Measurements from ENCODE around the gene ZNF592.
A peak's percentile ranks its signal among the peaks of the same experiment; 100 is the strongest.

Gene ZNF592

GRCh38 chr15:84833447-84834228 lies 85.2 kb downstream of the ZNF592 start:
- Histone ChIP-seq H3K9ac (ENCODE audit: low read depth in 1 of 2, low read length in 2 of 2) (no peak overlapping the region), H3K4me3 (ENCODE audit: low read length in 2 of 2) (no peak overlapping the region)

GRCh38 chr15:84834229-84834955 lies 86.0 kb downstream of the ZNF592 start:
- H3K9ac ChIP-seq (ENCODE audit: low read depth in 1 of 2, low read length in 2 of 2): no peak overlapping the region
- H3K36me3 ChIP-seq (ENCODE audit: control insufficient read depth in 2 of 2, insufficient read depth in 2 of 2, low read length in 2 of 2): no peaks in the 10 kb centered on the region
- no peak overlapping the region for H3K4me3 ChIP-seq (ENCODE audit: low read length in 2 of 2)
- H3K9me3 ChIP-seq (ENCODE audit: control insufficient read depth in 2 of 2, low read length in 2 of 2): no peaks in the 10 kb centered on the region
- H3K4me1 ChIP-seq (ENCODE audit: control insufficient read depth in 2 of 2, insufficient read depth in 2 of 2, low read length in 2 of 2): no peaks in the 10 kb centered on the region
- no peaks in the 10 kb centered on the region for H3K27me3 ChIP-seq (ENCODE audit: control insufficient read depth in 2 of 2, insufficient read depth in 2 of 2, low read length in 2 of 2)
- no peak overlapping the region for H3K27ac ChIP-seq (ENCODE audit: low read depth in 2 of 2, low read length in 2 of 2)

More at GRCh38 chr15:84833447-84834228, 85.2 kb downstream of the ZNF592 start:
- Histone ChIP-seq H3K9me3 (ENCODE audit: control insufficient read depth in 2 of 2, low read length in 2 of 2) (no peaks in the 10 kb centered on the region), H3K27me3 (ENCODE audit: control insufficient read depth in 2 of 2, insufficient read depth in 2 of 2, low read length in 2 of 2) (no peaks in the 10 kb centered on the region), H3K36me3 (ENCODE audit: control insufficient read depth in 2 of 2, insufficient read depth in 2 of 2, low read length in 2 of 2) (no peaks in the 10 kb centered on the region), H3K27ac (ENCODE audit: low read depth in 2 of 2, low read length in 2 of 2) (no peak overlapping the region), H3K4me1 (ENCODE audit: control insufficient read depth in 2 of 2, insufficient read depth in 2 of 2, low read length in 2 of 2) (no peaks in the 10 kb centered on the region)

GRCh38 chr15:84834969-84835368 lies 86.6 kb downstream of the ZNF592 start:
- Histone ChIP-seq H3K36me3 (ENCODE audit: control insufficient read depth in 2 of 2, insufficient read depth in 2 of 2, low read length in 2 of 2) (no peaks in the 10 kb centered on the region), H3K27me3 (ENCODE audit: control insufficient read depth in 2 of 2, insufficient read depth in 2 of 2, low read length in 2 of 2) (no peaks in the 10 kb centered on the region), H3K4me3 (ENCODE audit: low read length in 2 of 2) (no peak overlapping the region), H3K9me3 (ENCODE audit: control insufficient read depth in 2 of 2, low read length in 2 of 2) (no peaks in the 10 kb centered on the region), H3K4me1 (ENCODE audit: control insufficient read depth in 2 of 2, insufficient read depth in 2 of 2, low read length in 2 of 2) (no peaks in the 10 kb centered on the region), H3K9ac (ENCODE audit: low read depth in 1 of 2, low read length in 2 of 2) (no peak overlapping the region), H3K27ac (ENCODE audit: low read depth in 2 of 2, low read length in 2 of 2) (no peak overlapping the region)

- no peaks in the 10 kb centered on the region for H3K36me3 ChIP-seq (ENCODE audit: control insufficient read depth in 2 of 2, insufficient read depth in 2 of 2, low read length in 2 of 2)
- no peaks in the 10 kb centered on the region for H3K27me3 ChIP-seq (ENCODE audit: control insufficient read depth in 2 of 2, insufficient read depth in 2 of 2, low read length in 2 of 2)
- no peak overlapping the region for H3K4me3 ChIP-seq (ENCODE audit: low read length in 2 of 2)
- H3K4me1 ChIP-seq (ENCODE audit: control insufficient read depth in 2 of 2, insufficient read depth in 2 of 2, low read length in 2 of 2): peaks cover 4 to 6% of the 10 kb centered on the region in 2 donors
- no peaks in the 10 kb centered on the region for H3K9me3 ChIP-seq (ENCODE audit: control insufficient read depth in 2 of 2, low read length in 2 of 2)
- H3K27ac ChIP-seq (ENCODE audit: low read depth in 2 of 2, low read length in 2 of 2): no peak overlapping the region
- no peak overlapping the region for H3K9ac ChIP-seq (ENCODE audit: low read depth in 1 of 2, low read length in 2 of 2)
Measured at GRCh38 chr15:84835661-84836337, 87.4 kb downstream of the ZNF592 start.

GRCh38 chr15:84836844-84837243 lies 88.5 kb downstream of the ZNF592 start:
- Histone ChIP-seq H3K4me1 (ENCODE audit: control insufficient read depth in 2 of 2, insufficient read depth in 2 of 2, low read length in 2 of 2) (peaks cover 9 to 12% of the 10 kb centered on the region in 2 donors), H3K9ac (ENCODE audit: low read depth in 1 of 2, low read length in 2 of 2) (no peak overlapping the region), H3K27me3 (ENCODE audit: control insufficient read depth in 2 of 2, insufficient read depth in 2 of 2, low read length in 2 of 2) (no peaks in the 10 kb centered on the region)

GRCh38 chr15:84839714-84840113 lies 91.3 kb downstream of the ZNF592 start:
- Histone ChIP-seq H3K9me3 (ENCODE audit: control insufficient read depth in 2 of 2, low read length in 2 of 2) (no peaks in the 10 kb centered on the region), H3K4me3 (ENCODE audit: low read length in 2 of 2) (no peak overlapping the region), H3K9ac (ENCODE audit: low read depth in 1 of 2, low read length in 2 of 2) (no peak overlapping the region), H3K36me3 (ENCODE audit: control insufficient read depth in 2 of 2, insufficient read depth in 2 of 2, low read length in 2 of 2) (no peaks in the 10 kb centered on the region), H3K27ac (ENCODE audit: low read depth in 2 of 2, low read length in 2 of 2) (no peak overlapping the region), H3K4me1 (ENCODE audit: control insufficient read depth in 2 of 2, insufficient read depth in 2 of 2, low read length in 2 of 2) (peaks cover 9 to 12% of the 10 kb centered on the region in 2 donors), H3K27me3 (ENCODE audit: control insufficient read depth in 2 of 2, insufficient read depth in 2 of 2, low read length in 2 of 2) (no peaks in the 10 kb centered on the region)

More at GRCh38 chr15:84836844-84837243, 88.5 kb downstream of the ZNF592 start:
- H3K4me3 ChIP-seq (ENCODE audit: low read length in 2 of 2): no peak overlapping the region
- H3K36me3 ChIP-seq (ENCODE audit: control insufficient read depth in 2 of 2, insufficient read depth in 2 of 2, low read length in 2 of 2): no peaks in the 10 kb centered on the region
- H3K9me3 ChIP-seq (ENCODE audit: control insufficient read depth in 2 of 2, low read length in 2 of 2): no peaks in the 10 kb centered on the region
- no peak overlapping the region for H3K27ac ChIP-seq (ENCODE audit: low read depth in 2 of 2, low read length in 2 of 2)

GRCh38 chr15:84840255-84840654 lies 91.9 kb downstream of the ZNF592 start:
- Histone ChIP-seq H3K9ac (ENCODE audit: low read depth in 1 of 2, low read length in 2 of 2) (peak overlapping the region in 1 of 2 donors; percentile 11), H3K36me3 (ENCODE audit: control insufficient read depth in 2 of 2, insufficient read depth in 2 of 2, low read length in 2 of 2) (no peaks in the 10 kb centered on the region), H3K27ac (ENCODE audit: low read depth in 2 of 2, low read length in 2 of 2) (peak overlapping the region; percentile 23 to 40), H3K4me1 (ENCODE audit: control insufficient read depth in 2 of 2, insufficient read depth in 2 of 2, low read length in 2 of 2) (peaks cover 9 to 12% of the 10 kb centered on the region in 2 donors), H3K27me3 (ENCODE audit: control insufficient read depth in 2 of 2, insufficient read depth in 2 of 2, low read length in 2 of 2) (no peaks in the 10 kb centered on the region), H3K4me3 (ENCODE audit: low read length in 2 of 2) (no peak overlapping the region), H3K9me3 (ENCODE audit: control insufficient read depth in 2 of 2, low read length in 2 of 2) (no peaks in the 10 kb centered on the region)

GRCh38 chr15:84840741-84841429 lies 92.5 kb downstream of the ZNF592 start:
- Histone ChIP-seq H3K9me3 (ENCODE audit: control insufficient read depth in 2 of 2, low read length in 2 of 2) (no peaks in the 10 kb centered on the region), H3K4me1 (ENCODE audit: control insufficient read depth in 2 of 2, insufficient read depth in 2 of 2, low read length in 2 of 2) (peaks cover 9 to 12% of the 10 kb centered on the region in 2 donors), H3K9ac (ENCODE audit: low read depth in 1 of 2, low read length in 2 of 2) (peak overlapping the region; percentile 4 to 11), H3K36me3 (ENCODE audit: control insufficient read depth in 2 of 2, insufficient read depth in 2 of 2, low read length in 2 of 2) (no peaks in the 10 kb centered on the region), H3K4me3 (ENCODE audit: low read length in 2 of 2) (no peak overlapping the region), H3K27me3 (ENCODE audit: control insufficient read depth in 2 of 2, insufficient read depth in 2 of 2, low read length in 2 of 2) (no peaks in the 10 kb centered on the region), H3K27ac (ENCODE audit: low read depth in 2 of 2, low read length in 2 of 2) (peak overlapping the region; percentile 23 to 40)

GRCh38 chr15:84842781-84843180 lies 94.4 kb downstream of the ZNF592 start:
- Histone ChIP-seq H3K36me3 (ENCODE audit: control insufficient read depth in 2 of 2, insufficient read depth in 2 of 2, low read length in 2 of 2) (no peaks in the 10 kb centered on the region), H3K9ac (ENCODE audit: low read depth in 1 of 2, low read length in 2 of 2) (no peak overlapping the region), H3K27me3 (ENCODE audit: control insufficient read depth in 2 of 2, insufficient read depth in 2 of 2, low read length in 2 of 2) (no peaks in the 10 kb centered on the region), H3K4me3 (ENCODE audit: low read length in 2 of 2) (no peak overlapping the region), H3K27ac (ENCODE audit: low read depth in 2 of 2, low read length in 2 of 2) (no peak overlapping the region), H3K4me1 (ENCODE audit: control insufficient read depth in 2 of 2, insufficient read depth in 2 of 2, low read length in 2 of 2) (peaks cover 9 to 12% of the 10 kb centered on the region in 2 donors), H3K9me3 (ENCODE audit: control insufficient read depth in 2 of 2, low read length in 2 of 2) (peaks cover 0 to 3% of the 10 kb centered on the region in 2 donors)
